Subcutaneous abdominal adipose tissue (tissue), 5 donors: Measurements from ENCODE around the gene IKZF3.

ENCODE experiments used
- H3K27ac ChIP-seq: one replicate; pipeline ENCODE4 v1.7.0; 2013; ENCODE audit warnings: low read depth, mild to moderate bottlenecking, inconsistent platforms, low read length, moderate library complexity
- H3K27me3 ChIP-seq, 5 donors: one replicate each; pipeline ENCODE4 v1.7.0; 2013; ENCODE audit warnings: low read length in 5 of 5, inconsistent platforms in 1 of 5; ENCODE audit not compliant: control insufficient read depth in 5 of 5, insufficient read depth in 4 of 5
- H3K36me3 ChIP-seq, 5 donors: one replicate each; pipeline ENCODE4 v1.7.0; 2013; ENCODE audit warnings: low read length in 5 of 5; ENCODE audit not compliant: control insufficient read depth in 5 of 5, insufficient read depth in 5 of 5
- H3K4me1 ChIP-seq, 5 donors: one replicate each; pipeline ENCODE4 v1.7.0; 2013; ENCODE audit warnings: low read length in 5 of 5, mild to moderate bottlenecking in 3 of 5, moderate library complexity in 1 of 5; ENCODE audit not compliant: control insufficient read depth in 5 of 5, insufficient read depth in 5 of 5
- H3K4me3 ChIP-seq, 5 donors: one replicate each; pipeline ENCODE4 v1.7.0; 2013; ENCODE audit warnings: low read length in 5 of 5, low read depth in 1 of 5
- H3K9ac ChIP-seq, 5 donors: one replicate each; pipeline ENCODE4 v1.7.0; 2013; ENCODE audit warnings: low read length in 5 of 5, mild to moderate bottlenecking in 4 of 5, moderate library complexity in 3 of 5
- H3K9me3 ChIP-seq, 5 donors: one replicate each; pipeline ENCODE4 v1.7.0; 2013; ENCODE audit warnings: low read length in 5 of 5; ENCODE audit not compliant: control insufficient read depth in 5 of 5
- donor health status: healthy.
- donor health status: healthy.
- donor health status: healthy.
- donor health status: healthy.
- donor health status: healthy.

The IKZF3 gene

DNA sequence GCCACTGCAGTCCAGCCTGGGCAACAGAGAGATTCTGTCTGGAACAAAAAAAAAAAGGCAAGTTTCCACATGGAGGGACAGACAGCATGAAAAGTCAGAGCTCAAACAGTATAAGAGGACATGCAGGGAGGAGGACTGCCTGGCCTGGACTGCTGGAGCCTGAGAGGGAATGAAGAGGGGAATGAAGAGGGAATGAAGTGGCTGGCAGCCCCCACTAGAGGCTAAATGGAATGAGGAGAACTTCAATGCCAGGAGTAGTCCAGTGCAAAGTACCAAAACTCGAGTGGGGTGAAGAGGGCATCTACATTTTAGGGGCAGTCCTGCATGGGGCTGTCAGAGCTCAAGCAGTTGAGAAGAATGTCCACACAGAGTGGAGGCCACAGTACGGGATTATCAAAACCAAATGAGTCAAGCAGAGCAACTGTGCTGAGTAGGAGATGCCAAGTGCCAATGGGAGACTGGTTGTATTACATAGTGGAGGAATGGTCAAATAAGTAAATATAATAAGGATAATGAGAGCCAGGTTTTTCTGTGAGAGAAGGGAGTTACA, 22.9 kb downstream of the IKZF3 start:
- Histone ChIP-seq H3K27ac (no peak overlapping the region), H3K9me3 (peaks cover 0 to 10% (median 4%) of the 10 kb centered on the region in 5 donors), H3K4me1 (no peaks in the 10 kb centered on the region), H3K27me3 (peaks cover 0 to 6% (median 0%) of the 10 kb centered on the region in 5 donors), H3K9ac (no peak overlapping the region), H3K36me3 (no peaks in the 10 kb centered on the region), H3K4me3 (no peak overlapping the region)

DNA sequence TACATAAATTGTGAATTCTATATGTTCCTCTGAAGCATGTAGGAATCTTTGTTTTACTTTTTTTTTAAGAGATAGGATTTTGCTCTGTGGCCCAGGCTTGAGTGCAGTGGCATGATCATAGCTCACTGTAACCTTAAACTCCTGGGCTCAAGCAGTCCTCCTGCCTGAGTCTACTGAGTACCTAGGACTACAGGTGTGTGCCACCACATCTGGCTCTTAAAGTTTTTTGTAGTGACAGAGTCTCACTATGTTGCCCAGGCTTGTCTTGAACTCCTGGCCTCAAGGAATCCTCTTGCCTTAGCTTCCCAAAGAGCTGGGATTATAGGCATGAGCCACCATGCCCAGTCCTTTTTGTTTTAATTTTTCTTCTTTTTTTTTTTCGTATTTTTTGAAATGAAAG, 25.3 kb downstream of the IKZF3 start:
- no peaks in the 10 kb centered on the region for H3K36me3 ChIP-seq
- H3K4me3 ChIP-seq, result no peak overlapping the region
- no peak overlapping the region for H3K27ac ChIP-seq
- H3K27me3 ChIP-seq, result peaks cover 0 to 6% (median 4%) of the 10 kb centered on the region in 5 donors
- no peak overlapping the region for H3K9ac ChIP-seq
- no peaks in the 10 kb centered on the region for H3K4me1 ChIP-seq
- peaks cover 2 to 22% (median 18%) of the 10 kb centered on the region in 5 donors for H3K9me3 ChIP-seq

DNA sequence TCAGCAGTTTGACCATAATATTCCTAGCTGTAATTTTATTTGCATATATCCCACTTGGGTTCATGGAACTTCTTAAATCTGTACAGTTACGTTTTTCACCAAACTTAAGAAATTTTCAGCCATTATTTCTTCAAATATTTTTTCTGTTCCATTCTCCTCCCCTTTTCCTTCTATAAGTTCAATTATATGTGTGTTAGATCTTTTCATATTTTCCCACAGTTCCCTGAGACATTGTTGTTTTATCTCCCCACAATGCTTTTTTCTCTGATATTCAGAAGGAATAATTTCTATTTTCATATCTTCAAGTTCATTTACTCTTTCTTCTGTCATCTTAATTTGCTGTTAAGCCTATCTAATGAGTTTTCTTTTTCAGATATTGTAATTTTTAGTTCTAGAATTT, 26.1 kb downstream of the IKZF3 start:
- no peaks in the 10 kb centered on the region for H3K36me3 ChIP-seq
- H3K27me3 ChIP-seq, result peaks cover 0 to 5% (median 2%) of the 10 kb centered on the region in 5 donors
- H3K27ac ChIP-seq, result no peak overlapping the region
- no peak overlapping the region for H3K4me3 ChIP-seq
- peaks cover 2 to 22% (median 18%) of the 10 kb centered on the region in 5 donors for H3K9me3 ChIP-seq
- H3K4me1 ChIP-seq, result no peaks in the 10 kb centered on the region
- H3K9ac ChIP-seq, result no peak overlapping the region

DNA sequence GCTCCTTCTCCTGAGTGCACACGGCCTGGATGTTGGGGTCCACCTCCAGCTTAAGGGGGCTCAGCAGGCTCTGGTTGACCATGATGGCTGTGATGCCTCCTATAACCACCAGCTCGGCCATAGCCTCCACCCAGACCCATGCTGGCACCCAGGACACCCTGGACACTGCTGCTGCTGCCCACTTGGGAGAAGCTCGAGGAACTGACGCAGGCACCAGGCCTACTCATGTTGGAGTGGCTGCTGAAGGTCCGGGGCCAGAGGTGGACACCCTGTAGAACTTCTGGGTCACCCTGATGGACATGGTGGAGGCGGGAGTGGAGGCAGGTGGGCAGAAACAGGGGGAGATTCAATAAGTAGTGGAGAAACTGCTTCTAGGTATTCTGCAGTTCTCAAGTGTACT, 28.0 kb downstream of the IKZF3 start:
- Histone ChIP-seq H3K9ac (no peak overlapping the region), H3K27me3 (peaks cover 0 to 5% (median under 1%) of the 10 kb centered on the region in 5 donors), H3K27ac (no peak overlapping the region), H3K4me3 (no peak overlapping the region), H3K36me3 (no peaks in the 10 kb centered on the region), H3K4me1 (no peaks in the 10 kb centered on the region), H3K9me3 (peaks cover 2 to 22% (median 18%) of the 10 kb centered on the region in 5 donors)

DNA sequence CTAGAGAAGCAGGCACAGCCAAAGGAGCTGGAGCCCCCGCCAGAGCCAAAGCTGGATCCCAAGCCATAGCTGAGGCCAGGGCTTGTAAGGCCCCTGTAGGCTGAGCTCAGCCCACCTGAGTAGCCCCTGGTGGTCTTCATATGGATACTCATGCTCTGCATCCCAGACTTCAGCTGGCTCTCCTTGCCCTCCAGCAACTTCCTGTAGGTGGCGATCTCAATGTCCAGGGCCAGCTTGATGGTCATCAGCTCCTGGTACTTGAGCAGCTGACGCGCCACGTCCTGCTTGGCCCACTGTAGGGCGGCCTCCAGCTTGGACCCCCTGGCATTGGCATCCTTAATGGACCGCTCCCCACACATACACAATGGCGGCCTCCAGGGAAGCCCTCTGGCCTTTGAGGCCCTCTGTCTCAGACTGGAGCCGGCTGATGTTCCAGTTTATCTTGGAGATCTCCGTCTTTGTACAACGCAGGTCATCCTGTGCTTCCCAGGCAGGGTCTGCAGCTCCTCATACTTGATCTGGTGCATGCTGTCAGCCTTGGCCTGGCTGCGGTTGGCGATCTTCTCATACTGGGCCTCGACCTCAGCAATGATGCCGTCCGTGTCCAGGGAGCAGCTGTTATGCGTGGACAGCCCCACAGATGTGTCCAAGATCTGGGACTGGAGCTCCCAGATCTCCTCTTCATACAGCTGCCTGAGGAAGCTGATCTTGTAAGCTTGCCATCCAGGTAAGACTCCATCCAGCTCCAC, 28.9 kb downstream of the IKZF3 start:
- Histone ChIP-seq H3K9ac (no peak overlapping the region), H3K27ac (no peak overlapping the region), H3K36me3 (no peaks in the 10 kb centered on the region), H3K9me3 (peaks cover 2 to 22% (median 18%) of the 10 kb centered on the region in 5 donors), H3K4me1 (no peaks in the 10 kb centered on the region), H3K4me3 (no peak overlapping the region), H3K27me3 (peaks cover 0 to 5% (median 0%) of the 10 kb centered on the region in 5 donors)

DNA sequence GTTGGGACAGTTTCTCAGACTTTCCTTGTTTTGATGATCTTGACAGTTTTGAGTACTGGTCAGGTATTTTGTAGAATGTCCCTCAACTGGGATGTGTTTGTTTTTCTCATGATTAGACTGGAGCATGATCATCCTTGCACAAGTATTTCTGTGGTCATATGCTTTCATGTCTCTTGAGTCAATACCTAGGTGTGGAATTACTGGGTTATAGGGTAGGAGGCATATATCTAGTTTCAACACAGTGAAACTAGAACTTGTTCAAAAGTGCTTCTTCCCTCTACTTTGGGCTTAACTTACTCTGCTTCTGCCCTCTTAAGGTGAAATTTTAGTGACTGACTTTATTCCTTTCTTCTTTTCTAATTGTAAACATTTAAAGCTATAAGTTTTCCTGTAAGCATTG, 30.1 kb downstream of the IKZF3 start:
- H3K36me3 ChIP-seq, result no peaks in the 10 kb centered on the region
- peaks cover 0 to 5% (median 0%) of the 10 kb centered on the region in 5 donors for H3K27me3 ChIP-seq
- no peak overlapping the region for H3K4me3 ChIP-seq
- no peak overlapping the region for H3K9ac ChIP-seq
- no peaks in the 10 kb centered on the region for H3K4me1 ChIP-seq
- peaks cover 2 to 22% (median 18%) of the 10 kb centered on the region in 5 donors for H3K9me3 ChIP-seq
- H3K27ac ChIP-seq, result no peak overlapping the region

DNA sequence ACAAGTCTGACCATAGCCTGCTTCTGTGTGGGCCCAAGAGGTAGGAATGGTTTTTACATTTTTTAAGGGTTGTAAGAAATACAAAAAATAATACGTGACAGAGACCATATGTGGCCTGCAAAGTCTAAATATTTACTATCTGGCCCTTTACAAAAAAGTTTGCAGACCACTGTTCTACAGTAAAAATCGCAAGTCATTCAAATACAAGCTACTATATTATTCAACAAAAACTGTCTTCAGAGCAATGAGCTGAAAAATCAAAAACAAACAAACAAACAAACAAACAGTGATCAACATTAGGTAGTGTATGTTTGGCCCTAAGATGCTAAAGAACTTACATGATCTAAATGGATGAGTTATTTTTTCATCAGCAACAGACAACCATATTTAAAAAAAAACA, 32.5 kb downstream of the IKZF3 start:
- H3K27me3 ChIP-seq, result peaks cover 0 to 5% (median 0%) of the 10 kb centered on the region in 5 donors
- H3K27ac ChIP-seq, result no peak overlapping the region
- H3K36me3 ChIP-seq, result no peaks in the 10 kb centered on the region
- H3K4me1 ChIP-seq, result no peaks in the 10 kb centered on the region
- no peak overlapping the region for H3K4me3 ChIP-seq
- peaks cover 2 to 15% (median 12%) of the 10 kb centered on the region in 5 donors for H3K9me3 ChIP-seq
- no peak overlapping the region for H3K9ac ChIP-seq

DNA sequence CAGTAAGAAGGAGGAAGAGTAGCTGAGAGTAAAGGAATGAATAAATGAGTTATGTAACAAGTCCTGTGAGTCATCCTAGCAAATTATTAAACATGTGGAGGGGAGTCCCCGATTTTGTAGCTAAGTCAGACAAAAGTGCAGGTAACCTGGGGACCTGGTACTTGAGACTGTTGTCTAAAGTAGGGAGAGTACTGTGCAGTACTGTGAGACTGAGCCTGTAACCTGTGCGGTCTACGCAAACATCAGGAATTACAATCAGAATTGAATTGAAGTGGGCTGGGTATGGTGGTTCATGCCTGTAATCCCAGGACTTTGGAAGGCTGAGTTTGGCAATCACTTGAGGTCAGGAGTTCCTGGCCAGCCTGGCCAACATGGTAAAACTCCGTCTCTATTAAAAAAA, 35.7 kb downstream of the IKZF3 start:
- no peaks in the 10 kb centered on the region for H3K4me1 ChIP-seq
- H3K27me3 ChIP-seq, result peaks cover 0 to 5% (median 0%) of the 10 kb centered on the region in 5 donors
- peaks cover 2 to 10% (median 3%) of the 10 kb centered on the region in 5 donors for H3K9me3 ChIP-seq
- H3K4me3 ChIP-seq, result no peak overlapping the region
- H3K36me3 ChIP-seq, result no peaks in the 10 kb centered on the region
- H3K9ac ChIP-seq, result no peak overlapping the region
- H3K27ac ChIP-seq, result no peak overlapping the region

DNA sequence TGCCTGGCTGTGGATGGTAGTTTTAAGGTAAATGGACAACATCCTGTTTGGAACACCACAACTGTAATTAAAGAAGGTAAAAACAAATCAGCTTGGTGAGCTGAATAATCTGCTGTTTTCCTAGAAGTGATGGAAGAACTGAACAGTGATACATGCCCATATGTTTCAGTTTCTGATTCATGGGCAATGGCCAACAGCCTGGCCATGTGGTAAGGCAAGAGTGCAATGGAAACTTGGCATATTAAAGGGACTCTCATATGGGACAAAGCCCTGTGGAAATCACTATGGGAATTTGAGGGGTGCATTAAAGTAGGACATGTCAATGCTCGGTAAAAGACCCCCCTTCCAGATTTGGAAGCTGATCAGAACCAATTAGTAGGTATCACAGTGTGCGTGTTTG, 37.8 kb downstream of the IKZF3 start:
- Histone ChIP-seq H3K4me1 (no peaks in the 10 kb centered on the region), H3K4me3 (no peak overlapping the region), H3K36me3 (no peaks in the 10 kb centered on the region), H3K9ac (no peak overlapping the region), H3K27ac (no peak overlapping the region), H3K27me3 (peaks cover 0 to 5% (median 0%) of the 10 kb centered on the region in 5 donors), H3K9me3 (peaks cover 3 to 12% (median 4%) of the 10 kb centered on the region in 5 donors)

DNA sequence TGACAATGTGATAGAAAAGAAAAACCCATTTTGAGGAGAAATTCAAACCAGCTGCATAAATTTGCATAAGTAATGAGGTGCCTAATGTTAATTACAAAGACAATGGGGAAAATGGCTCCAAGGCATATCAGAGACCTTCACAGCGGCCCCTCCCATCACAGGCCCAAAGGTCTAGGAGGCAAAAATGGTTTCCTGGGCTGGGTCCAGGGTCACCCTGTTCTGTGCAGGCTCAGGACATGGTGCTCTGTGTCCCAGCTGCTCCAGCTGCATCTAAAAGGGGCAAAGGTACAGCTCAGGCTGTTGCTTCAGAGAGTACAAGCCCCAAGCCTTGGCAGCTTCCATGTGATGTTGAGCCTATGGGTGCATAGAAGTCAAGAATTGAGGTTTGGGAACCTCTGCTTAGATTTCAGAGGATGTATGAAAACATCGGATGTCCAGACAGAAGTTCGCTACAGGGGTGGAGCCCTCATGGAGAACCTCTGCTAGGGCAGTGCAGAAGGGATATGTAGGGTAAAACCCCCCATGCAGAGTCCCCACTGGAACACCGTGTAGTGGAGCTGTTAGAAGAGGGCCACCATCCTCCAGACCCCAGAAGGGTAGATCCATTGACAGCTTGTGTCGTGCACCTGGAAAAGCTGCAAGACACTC, 40.6 kb downstream of the IKZF3 start:
- H3K4me3 ChIP-seq, result no peak overlapping the region
- no peaks in the 10 kb centered on the region for H3K36me3 ChIP-seq
- no peak overlapping the region for H3K9ac ChIP-seq
- H3K4me1 ChIP-seq, result no peaks in the 10 kb centered on the region
- peaks cover 3 to 12% (median 4%) of the 10 kb centered on the region in 5 donors for H3K9me3 ChIP-seq
- no peak overlapping the region for H3K27ac ChIP-seq
- peaks cover 0 to 5% (median 2%) of the 10 kb centered on the region in 5 donors for H3K27me3 ChIP-seq
